GM12872 (cell line): ENCODE data around the gene ADTRP.

Experiments used
- CTCF ChIP-seq: IDR thresholded peaks from 3 replicates; pipeline ENCODE4 v1.5.1; 2011; ENCODE audit warnings: low read depth, mild to moderate bottlenecking, low read length, moderate library complexity; ENCODE audit not compliant: insufficient read depth

ADTRP gene

GRCh38 chr6:11754625-11755271, 23.9 kb downstream of the ADTRP start:
- no peak for TF ChIP-seq CTCF

GRCh38 chr6:11753798-11754197, 24.8 kb downstream of the ADTRP start:
- TF ChIP-seq CTCF: no peak

GRCh38 chr6:11752360-11752759, 26.2 kb downstream of the ADTRP start:
- no peak for TF ChIP-seq CTCF

GRCh38 chr6:11750682-11751081, 27.9 kb downstream of the ADTRP start:
- no peak for TF ChIP-seq CTCF

- TF ChIP-seq CTCF: peak; percentile 17; the same call in 1 of the 3 replicates
These were observed 29.9 kb downstream of the ADTRP start for GRCh38 chr6:11748591-11749210.

GRCh38 chr6:11747021-11747420, 31.6 kb downstream of the ADTRP start:
- no peak for TF ChIP-seq CTCF

GRCh38 chr6:11744753-11745152, 33.9 kb downstream of the ADTRP start:
- TF ChIP-seq CTCF: no peak

GRCh38 chr6:11744101-11744500, 34.5 kb downstream of the ADTRP start:
- no peak for TF ChIP-seq CTCF
